HG03103 (cell line): Measurements from ENCODE around the gene CYP2A7.
"Not testable (repeated sequence)": the region's sequence is repeated elsewhere in the genome, so short reads cannot be mapped to it uniquely, and the experiment has no call there.

Experiments used
- ATAC-seq: cut with Tn5 transposase; IDR thresholded peaks from one replicate; pipeline ENCODE4 v1.9.1; 2021; ENCODE audit warnings: low read depth; ENCODE audit not compliant: unreplicated experiment

The CYP2A7 gene

DNA sequence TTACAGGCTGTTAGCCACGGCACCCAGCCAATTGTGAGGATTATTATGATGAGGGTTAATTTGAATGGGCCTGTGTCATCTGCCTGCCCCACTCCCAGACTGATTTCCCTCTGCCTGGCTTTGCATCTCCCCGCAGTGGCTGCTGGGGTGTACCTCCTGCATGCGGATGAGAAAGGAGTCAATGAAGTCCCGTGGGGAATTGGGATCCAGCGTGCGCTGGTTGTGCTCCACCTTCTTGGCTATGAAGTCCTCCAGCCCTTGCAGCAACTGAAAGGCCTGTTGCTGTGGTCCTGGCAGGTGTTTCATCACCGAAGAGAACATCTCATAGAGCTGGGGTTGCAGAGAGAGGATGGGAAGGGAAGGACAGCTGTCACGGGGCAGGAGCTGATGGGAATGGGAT is 35.3 kb downstream of the CYP2A7 start:
- not testable (repeated sequence) for ATAC-seq

GRCh38 chr19:40843653-40844052 is 38.4 kb downstream of the CYP2A7 start:
- not testable (repeated sequence) for ATAC-seq

GRCh38 chr19:40842997-40843652 is 38.9 kb downstream of the CYP2A7 start:
- ATAC-seq: not testable (repeated sequence)

DNA sequence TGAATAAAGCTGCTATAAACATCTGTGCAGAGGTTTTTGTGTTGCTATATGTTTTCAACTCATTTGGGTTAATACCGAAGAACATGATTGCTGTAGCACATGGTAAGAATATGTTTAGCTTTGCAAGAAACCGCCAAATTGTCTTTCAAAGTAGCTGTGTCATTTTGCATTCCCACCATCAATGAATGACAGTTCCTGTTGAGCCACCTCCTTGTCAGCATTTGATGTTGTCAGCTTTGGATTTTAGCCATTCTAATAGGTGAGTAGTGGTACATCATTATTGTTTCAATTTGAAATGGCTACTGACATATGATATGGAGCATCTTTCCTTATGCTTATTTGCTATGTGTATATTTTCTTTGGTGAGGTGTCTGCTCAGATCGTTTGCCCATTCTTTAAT is 40.0 kb downstream of the CYP2A7 start:
- ATAC-seq: not testable (repeated sequence)

DNA sequence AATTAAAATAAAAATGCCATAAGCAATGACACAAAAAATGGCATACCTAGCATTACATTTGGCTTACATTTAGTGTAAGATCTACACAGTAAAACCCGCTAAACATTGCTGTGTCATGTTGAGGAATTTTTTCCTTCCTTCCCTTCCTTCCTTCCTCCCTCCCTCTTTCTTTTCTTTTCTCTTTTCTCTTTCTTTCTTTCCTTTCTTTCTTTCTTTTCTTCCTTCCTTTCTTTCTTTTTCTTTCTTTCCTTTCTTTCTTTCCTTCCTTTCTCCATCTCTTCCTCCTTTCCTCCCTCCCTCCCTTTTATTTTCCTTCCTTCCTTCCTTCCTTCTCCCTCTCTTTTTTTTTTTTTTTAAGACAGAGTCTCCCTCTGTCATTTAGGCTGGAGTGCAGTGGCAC is 43.6 kb downstream of the CYP2A7 start:
- not testable (repeated sequence) for ATAC-seq

DNA sequence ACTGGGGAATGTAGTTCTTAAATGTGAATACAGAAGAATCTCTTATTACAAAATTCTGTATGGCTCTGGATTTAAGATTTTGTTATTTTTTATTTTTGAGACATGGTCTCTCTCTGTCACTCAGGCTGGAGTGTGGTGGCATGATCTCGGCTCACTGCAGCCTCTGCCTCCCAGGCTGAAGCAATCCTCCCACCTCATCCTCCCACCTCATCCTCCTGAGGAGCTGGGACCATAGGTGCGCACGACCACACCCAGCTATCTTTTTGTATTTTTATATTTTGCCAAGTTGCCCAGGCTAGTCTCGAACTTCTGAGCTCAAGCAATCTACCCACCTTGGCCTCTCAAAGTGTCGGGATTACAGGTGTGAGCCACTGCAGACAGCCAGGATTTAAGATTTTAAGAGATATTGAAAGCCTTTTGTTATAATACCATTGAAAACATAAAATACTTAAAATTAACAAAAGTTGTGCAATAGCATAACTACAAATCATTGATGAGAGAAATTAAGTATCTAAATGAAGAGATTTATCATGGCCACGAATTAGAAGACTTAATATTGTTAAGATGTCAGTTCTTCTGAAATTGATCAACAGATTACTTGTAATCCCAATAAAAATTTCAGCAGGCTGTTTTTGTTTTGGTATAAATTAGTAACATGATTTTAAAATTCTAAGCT is 45.1 kb downstream of the CYP2A7 start:
- no peak for ATAC-seq

GRCh38 chr19:40833728-40834533 is 48.1 kb downstream of the CYP2A7 start:
- ATAC-seq: not testable (repeated sequence)

GRCh38 chr19:40832431-40832790 is 49.6 kb downstream of the CYP2A7 start:
- not testable (repeated sequence) for ATAC-seq

DNA sequence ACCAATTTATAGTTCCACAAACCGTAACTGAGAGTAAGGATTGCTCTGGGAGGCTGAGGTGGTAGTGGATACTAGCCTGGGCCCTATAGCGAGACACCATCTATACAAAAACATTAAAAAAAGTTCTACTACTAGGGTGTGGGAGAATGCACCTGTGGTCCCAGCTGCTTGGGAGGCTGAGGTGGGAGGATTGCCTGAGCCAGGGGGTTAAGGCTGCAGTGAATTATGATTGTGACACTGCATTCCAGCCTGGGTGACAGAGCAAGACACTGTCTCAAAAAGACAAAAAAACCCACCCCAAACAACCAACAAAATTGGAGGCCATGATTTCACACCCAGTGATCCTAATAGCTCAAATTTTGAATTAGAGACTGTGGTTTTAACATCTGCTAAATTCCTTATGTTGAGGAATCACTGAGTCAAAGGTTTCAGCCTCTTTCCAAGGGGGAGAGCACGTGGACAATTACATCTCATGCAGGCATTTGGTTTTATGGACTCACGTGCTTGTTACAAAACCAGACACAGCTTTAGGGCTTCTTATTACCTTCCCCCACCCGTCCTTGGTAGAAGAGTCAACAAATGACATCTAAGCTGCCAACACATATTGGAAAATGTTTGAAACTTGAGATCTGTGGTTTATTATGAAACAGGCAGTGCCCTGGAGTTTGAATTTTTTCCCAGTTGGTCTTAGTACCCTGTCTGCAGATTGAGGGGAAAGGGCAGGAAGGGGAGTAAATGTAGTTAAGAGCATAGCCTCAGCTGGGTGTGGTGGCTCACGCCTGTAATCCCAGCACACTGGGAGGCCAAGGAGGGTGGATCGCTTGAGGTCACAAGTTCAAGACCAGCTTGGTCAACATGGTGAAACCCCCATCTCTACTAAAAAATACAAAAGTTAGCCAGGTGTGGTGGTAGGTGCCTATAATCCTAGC is 50.3 kb downstream of the CYP2A7 start:
- ATAC-seq: no peak

GRCh38 chr19:40830741-40831140 is 51.3 kb downstream of the CYP2A7 start:
- ATAC-seq: not testable (repeated sequence)

DNA sequence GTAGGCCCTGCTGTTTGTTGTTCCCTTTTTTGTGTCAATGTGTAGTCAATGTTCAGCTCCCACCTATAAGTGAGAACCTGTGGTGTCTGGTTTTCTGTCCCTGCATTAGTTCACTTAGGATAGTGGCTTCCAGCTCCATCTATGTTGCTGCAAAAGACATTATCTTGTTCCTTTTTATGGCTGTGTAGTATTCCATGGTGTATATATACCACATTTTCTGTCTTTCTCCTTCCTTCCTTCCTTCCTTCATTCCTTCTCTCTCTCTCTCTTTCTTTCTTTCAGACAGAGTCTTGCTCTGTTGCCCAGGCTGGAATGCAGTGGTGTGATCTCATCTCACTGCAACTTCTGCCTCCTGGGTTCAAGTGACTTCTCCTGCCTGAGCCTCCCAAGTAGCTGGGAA is 52.8 kb downstream of the CYP2A7 start:
- no peak for ATAC-seq

DNA sequence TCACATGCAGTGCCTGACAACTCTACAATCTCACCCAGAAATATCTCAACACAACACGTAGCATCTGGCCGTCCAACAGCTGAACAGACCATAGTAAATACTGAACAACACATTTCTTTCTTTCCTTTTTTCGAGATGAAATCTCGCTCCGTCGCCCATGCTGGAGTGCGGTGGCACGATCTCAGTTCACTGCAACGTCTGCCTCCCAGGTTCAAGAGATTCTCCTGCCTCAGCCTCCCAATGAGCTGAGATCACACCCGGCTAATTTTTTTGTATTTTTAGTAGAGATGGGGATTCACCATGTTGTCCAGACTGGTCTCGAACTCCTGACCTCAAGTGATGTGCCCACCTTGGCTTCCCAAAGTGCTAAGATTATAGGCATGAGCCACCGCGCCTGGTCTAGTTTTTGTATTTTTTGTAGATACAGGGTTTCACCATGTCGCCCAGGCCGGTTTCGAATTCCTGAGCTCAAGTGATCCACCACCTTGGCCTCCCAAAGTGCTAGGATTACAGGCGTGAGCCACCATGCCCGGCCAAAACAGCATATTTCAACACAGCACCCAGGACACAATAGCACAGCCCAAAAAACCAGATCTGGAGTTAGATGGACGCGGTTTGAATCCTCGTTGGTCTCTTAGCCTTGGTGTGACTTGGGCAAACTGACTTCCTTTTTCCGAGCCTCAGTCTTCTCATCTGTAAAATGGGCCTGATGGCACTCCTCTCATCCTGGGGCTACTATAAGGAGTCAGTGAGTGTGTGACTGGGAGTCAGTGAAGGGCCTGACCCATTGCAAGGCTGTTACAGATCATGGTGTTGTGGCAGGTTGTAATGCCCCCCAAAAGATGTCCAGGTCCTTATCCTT is 54.4 kb downstream of the CYP2A7 start:
- no peak for ATAC-seq

- ATAC-seq: not testable (repeated sequence)
Observed at GRCh38 chr19:40826699-40827385, 55.2 kb downstream of the CYP2A7 start.

GRCh38 chr19:40826312-40826698 is 55.7 kb downstream of the CYP2A7 start:
- not testable (repeated sequence) for ATAC-seq

GRCh38 chr19:40825460-40826095 is 56.5 kb downstream of the CYP2A7 start:
- ATAC-seq: not testable (repeated sequence)
